HG02840 (cell line): Measurements from ENCODE around the gene MED16.

Source experiments
- ATAC-seq: cut with Tn5 transposase; IDR thresholded peaks from one replicate; pipeline ENCODE4 v1.9.1; 2021; ENCODE audit warnings: mild to moderate bottlenecking, moderate library complexity, moderate number of reproducible peaks; ENCODE audit not compliant: unreplicated experiment, low FRiP score

Gene MED16

DNA sequence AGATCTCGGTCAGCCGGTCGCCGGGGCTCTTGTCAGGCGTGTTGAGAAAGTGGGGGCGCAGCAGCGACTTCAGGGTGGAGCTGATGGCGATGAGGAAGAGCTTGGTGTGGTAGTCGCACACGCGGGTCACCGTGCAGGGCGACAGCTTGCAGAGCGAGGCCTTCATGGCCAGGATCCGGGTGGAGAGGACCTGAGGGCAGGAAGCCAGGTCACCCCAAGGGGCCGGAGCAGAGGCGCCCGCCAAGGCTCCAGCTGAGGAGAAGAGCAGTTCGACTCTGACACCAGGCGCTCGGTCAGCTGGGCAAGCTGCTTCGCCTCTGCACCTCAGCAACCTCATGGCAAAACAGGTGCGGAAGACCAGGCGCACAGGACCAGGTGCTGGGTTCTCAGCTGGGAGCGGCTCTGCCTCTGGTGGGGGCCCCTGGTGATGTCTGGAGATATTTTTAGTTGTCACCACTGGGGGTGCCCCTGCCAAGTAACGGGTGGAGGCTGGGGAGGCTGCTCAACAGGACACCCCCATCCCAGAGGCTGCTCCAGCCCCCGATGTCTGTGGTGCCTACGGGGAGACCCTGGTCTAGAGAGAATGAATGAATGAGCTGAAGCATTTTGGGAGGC lies 17.6 kb downstream of the MED16 start:
- no peak for ATAC-seq

DNA sequence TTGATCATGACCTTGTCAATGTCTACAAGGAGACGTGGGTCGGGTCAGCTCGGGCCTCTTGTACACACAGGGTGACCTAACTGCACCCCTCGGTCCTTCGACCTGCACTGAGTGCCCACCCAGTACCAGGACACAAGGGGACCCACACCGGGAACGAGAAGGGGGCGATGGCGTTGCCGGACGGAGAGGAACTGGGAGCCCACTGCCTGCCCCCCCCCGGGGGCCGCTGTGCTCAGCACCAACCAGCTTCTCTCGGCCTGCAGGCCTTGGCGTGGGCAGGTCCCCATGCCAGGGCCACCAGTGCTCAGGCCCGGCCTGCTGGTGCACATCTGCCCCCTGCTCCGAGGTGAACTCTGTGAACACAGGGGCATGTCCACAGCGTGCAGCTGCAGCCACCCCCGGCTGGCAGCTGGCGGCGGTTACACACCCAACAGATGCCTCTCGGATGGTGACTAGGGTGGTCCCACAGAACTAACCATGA lies 19.4 kb downstream of the MED16 start:
- ATAC-seq = no peak

DNA sequence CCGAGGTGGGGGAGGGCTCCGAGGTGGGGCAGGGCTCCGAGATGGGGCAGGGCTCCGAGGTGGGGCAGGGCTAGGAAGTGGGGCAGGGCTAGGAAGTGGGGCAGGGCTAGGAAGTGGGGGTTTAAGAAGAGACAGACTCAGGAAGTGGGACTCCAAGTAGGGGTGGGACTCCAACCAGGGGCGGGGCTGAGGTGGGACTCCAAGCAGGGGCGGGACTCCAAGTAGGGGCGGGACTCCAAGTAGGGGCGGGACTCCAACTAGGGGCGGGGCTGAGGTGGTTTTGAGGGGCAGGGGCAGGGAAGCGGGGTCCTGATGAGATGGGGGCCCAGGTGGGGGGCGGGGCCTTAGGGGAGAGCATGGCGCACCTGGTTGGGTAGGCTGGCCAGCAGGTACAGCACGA lies 19.9 kb downstream of the MED16 start:
- no peak for ATAC-seq

DNA sequence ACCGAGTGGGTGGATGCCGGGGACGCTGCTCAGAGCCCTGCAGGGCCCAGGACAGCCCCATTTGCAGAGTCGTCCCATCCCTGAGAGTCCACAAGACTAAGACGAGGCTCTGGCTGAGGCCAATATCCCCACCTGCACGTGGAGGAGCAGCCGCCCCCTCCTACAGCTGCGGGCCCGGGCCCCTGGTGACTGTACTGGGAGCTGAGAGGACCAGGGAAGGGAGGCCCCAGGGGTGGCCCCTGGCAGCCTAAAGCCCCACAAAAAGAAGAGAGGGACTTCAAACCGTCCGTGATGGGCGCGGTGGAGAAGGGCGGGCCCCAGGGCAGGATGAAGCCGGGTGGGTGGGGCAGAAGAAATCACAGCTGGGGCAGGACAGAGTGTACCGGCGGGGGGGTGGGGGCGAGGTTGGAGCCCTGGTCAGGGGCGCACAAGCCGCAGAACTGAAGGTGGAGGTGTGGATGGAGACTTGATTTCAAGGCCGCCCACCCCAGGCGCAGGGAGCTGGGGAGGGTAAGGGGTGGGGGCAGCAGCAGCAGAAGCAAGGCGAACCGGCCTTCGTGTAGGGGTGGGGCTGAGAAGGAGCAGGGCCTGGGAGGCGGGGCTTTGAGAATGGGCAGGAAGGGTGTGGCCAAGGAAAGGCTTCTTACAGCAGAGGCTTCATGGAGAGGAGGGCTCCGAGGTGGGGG lies 20.6 kb downstream of the MED16 start:
- ATAC-seq = peak; percentile 54

DNA sequence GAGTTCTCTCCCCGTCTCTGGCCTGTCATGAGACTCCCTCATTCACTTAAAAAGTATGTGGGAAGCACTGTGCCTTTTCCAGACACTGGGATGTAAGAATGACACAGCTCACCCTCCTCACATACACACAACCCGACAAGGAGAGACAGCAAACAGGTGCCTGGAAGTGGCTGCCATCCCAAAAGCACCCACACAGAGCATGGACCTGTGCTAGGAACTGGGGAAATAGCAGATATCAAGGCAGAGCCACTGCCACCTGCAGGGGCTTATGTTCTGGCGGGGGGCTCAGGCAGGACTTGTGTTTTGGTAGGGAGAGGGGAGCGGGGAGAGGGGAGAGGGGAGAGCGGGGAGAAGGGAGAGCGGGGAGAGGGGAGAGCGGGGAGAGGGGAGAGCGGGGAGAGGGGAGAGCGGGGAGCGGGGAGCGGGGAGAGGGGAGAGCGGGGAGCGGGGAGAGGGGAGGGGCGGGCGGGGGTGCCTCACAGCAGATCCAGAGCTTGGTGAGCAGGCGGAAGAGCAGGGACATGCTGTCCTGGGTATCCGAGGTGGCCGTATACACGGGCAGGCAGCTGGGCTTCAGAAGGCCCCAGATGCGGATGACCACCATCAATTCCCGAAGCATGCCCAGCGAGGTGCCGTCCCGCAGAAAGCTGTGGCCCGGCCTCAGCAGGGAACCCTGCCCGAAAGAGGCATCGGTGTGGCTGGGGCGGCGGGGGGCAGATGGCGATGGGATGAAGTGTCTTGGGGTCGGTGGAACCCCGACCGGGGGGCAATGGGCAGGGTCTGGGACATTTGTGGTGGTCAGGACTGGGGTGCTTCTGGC lies 21.3 kb downstream of the MED16 start:
- no peak for ATAC-seq

DNA sequence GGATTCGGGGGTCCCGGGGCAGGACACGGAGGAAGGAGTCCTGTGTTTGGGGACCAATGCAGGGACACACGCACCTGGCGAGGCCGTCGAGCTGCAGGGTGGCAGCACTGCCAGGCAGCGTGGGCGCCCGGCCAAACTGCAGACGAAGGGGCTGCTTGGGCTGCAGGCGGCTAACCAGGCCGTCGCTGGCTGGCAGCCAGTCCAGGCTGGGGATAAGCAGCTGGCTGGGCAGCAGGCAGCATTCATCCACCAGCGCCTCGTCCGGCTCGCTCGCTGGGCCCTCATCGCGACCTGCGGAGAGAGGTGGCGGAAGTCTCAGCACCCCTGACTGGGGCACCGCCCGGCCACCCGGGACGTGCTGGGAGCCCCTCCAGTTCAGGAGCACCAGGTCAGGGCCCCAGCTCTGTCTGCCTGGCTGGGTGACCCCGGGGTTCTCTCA lies 22.0 kb downstream of the MED16 start:
- ATAC-seq = no peak

DNA sequence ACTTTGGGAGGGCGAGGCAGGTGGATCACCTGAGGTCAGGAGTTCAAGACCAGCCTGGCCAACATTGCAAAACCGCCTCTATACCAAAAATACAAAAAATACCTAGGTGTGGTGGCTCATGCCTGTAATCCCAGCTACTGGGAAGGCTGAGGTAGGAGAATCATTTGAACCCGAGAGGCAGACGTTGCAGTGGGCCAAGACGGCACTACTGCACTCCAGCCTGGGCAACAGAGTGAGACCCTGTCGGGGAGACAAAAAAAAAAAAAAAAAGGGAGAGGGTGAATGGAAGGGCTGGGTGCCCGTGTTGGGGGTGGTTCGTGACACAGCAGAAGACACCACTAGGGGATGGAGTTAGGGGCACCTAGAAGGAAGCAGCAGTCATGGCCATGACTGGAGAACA lies 22.7 kb downstream of the MED16 start:
- no peak for ATAC-seq

DNA sequence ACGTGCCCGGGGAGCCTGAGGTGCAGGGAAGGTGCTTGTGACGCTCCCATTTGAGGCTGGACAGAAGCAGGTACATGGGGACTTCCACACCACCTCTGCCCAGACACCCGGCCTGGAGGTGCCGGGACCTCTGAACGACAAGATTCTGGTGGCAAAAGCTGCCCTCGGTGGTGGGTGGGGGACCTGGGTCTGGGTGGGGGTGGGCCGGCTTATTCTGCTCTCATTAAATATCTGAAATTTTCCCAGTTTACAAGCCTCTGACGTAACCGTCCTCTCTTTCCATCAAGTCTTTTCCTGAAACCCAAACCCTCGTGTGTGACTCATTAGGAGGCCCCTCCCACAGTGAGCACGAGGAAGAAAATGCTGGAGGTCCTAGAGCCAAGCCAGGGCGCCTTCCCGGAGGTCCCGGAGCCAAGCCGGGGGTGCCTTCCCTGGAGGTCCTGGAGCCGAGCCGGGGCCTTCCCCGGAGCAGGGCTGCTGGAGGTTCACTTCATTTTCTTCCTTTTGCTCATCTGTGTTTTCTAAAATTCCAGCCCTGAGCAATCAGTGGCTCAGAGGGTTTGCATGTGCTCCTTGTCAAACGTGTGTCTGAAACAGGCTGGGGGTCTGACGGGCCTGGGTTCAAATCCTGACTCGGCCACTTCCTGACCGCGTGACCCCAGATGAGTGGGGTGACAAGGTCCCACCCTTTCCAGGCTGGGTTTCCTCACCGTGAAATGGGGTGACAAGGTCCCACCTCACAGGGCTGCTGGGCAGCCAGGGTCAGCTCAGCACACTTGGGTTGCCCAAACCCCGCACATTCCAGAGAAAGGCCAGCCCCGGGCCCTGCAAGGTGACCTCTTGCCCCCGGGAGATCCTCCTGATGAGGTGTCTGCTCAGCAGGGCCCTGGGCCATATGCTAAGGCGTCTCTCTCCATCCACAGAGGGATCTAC lies 23.5 kb downstream of the MED16 start:
- ATAC-seq = no peak

DNA sequence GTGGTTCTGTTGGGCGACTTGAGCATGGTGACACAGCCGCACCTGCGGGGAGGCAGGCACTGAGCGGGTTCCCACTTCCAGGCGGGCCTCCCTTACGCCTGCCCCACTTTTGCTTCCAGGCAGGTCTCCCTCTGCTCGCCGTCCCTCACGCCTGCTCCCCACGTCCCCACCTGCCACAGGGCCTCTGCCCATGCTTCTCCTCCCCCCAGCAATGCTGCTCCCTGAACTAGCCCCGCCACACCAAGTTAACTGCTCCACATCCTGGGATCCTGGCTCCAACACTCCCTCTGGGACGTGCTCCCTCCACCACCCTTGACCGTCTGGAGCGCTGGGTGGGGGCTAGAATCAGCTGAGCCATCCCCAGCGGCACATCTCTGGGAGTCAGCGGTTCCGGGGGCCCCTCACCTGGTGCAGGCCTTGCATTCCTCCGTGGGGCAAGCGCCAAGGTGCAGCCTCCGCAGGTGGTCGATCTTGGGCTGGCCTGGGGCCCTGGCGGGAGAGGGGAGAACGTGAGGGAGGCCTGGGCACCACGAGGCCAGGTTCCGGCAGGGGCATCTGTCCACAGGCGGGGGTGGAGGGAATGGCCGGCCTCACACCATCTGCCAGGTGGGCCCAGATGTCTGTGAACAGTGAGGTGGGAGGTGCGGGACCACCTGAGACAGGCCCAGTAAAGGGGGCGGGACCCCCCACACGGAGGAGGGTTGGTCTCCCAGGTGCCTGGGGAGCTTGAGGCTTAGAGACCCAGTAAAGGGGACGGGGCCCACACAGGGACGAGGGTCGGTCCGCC lies 24.3 kb downstream of the MED16 start:
- ATAC-seq = no peak

DNA sequence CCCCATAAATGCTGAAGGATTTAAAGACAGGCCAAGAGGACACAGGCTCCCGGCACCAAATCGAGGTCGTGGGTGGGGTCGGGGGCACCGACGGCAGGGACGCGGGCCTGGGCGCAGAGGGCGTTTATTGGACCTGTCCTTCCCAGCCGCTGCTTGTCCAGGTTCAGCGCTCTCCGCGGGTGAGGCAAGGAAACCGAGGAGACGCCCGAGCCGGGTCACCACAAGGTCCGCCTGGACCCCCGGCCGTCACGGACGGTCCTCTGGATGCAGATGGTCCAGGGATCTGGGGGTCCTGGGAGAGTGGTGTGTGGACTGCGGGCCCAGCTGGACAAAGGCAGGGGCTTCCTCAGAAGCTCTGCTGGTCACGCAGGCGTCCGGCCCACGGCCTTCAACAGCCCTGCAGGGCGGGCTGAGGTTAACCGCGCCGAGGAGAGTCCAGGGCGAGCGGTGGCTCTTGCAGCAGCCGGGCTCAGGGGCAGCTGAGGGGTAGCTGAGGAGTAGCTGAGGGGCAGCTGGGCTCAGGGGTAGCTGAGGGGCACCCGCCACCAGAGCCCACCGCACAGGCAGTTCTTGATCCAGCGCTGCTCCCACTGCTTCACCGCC lies 25.0 kb downstream of the MED16 start:
- ATAC-seq = no peak

DNA sequence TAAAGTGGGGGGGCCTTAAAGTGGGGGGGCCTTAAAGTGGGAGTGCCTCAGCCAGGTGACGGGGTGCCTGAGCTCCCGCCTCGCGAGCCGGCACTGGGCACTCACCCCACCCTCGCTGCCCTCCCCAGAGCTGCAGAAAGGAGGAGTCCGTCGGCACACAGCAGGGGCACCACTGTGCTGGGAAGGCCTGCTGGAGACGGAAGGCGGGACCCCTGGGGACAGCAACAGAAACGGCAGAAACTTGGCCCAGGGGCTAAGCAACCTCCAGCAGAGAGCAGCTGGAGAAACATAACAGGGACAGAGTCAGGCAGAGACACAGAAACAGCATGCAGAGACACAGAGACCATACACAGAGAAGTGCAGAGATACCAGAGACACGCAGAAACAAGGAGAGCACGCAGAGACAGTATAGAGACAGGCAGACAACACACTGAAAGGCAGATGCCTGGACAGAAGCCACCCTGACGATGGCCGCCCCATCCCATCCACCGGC lies 25.6 kb downstream of the MED16 start:
- ATAC-seq = no peak

DNA sequence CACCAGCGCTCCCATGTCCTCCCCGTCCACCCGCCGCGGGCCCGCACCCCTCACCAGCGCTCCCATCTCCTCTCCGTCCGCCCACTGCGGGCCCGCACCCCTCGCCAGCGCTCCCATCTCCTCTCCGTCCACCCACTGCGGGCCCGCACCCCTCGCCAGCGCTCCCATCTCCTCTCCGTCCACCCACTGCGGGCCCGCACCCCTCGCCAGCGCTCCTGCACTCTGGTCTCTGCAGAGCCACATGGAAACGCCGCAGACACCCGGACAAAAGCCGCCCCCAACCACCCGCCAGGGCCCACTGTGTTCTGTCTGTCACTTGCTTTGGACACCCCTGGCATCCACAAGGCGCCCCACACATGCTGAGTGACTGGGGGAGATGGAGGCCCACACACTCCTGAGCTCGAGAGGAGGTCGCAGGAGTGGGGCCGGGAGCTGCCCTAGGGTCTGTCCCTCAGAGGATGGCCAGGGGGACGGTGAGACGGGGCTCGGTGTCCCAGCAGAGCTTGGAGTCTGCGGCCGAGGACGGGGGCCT lies 26.2 kb downstream of the MED16 start:
- no peak for ATAC-seq

DNA sequence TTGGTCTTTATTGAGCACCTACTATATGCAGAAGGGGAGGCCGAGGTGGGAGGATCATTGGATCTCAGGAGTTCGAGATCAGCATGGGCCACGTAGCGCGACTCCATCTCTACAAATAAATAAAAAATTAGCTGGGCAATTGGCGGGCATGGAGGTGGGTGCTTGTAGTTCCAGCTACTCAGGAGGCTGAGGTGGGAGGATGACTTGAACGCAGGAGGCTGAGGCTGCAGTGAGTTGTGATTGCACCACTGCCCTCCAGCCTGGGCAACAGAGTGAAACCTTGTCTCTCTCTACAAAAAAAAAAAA lies 29.7 kb downstream of the MED16 start:
- no peak for ATAC-seq

DNA sequence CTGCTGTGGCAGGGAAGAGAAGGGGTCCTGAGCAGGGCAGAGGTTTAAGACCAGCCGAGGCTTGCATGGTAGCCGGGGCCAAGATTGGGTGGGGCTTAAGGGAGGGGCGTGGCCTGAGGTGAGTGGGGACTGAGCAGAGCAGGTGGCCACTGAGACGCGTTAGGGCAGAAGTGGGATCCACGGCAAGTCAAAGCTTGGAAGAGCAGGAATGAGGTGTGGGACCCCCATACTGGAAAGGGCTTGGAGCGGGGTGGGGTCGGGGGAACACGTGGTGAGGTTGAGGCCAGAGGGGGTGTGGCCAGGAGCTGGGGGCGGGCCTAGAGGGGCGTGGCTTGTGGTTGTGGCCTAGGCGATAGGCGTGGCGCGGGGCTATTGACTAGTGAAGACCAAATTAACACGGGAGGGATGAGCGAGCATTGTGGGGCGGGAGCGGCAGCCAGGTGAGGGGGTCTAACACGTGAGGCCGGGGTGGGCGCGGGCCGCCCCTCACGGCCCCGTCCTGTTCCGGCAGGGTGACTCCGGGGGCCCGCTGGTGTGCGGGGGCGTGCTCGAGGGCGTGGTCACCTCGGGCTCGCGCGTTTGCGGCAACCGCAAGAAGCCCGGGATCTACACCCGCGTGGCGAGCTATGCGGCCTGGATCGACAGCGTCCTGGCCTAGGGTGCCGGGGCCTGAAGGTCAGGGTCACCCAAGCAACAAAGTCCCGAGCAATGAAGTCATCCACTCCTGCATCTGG lies 30.2 kb downstream of the MED16 start:
- no peak for ATAC-seq

DNA sequence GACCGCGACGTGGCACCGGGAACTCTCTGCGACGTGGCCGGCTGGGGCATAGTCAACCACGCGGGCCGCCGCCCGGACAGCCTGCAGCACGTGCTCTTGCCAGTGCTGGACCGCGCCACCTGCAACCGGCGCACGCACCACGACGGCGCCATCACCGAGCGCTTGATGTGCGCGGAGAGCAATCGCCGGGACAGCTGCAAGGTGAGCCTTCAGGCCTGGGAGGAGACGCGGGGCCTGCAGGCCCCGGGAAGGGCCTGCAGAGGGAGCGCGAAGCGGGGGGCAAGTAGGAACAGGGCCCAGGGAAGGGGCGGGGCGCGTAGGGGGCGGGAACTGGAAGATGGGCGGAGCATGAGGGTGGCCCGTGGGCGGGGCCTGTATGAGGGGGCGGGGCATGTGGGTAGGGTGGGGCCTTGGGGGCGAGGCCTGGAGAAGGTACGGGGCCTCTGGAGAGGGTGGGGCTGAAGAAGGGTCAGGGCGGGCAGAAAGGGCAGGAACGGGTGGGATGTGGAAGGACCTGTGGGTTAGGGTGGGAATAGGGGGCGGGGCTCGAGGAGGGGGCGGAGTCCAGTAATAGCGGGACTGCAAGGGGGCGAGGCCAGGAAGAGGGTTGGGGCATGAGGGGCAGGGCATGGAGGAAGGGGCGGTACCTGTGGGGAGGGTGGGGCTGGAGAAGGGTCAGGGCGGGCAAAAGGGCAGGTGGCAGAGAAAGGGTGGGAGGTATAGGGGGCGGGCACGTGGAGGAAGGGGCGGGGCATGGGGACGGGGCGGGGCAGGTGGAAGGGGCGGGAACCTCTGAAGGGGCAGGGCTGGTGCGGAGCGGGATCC lies 31.0 kb downstream of the MED16 start:
- ATAC-seq = no peak

DNA sequence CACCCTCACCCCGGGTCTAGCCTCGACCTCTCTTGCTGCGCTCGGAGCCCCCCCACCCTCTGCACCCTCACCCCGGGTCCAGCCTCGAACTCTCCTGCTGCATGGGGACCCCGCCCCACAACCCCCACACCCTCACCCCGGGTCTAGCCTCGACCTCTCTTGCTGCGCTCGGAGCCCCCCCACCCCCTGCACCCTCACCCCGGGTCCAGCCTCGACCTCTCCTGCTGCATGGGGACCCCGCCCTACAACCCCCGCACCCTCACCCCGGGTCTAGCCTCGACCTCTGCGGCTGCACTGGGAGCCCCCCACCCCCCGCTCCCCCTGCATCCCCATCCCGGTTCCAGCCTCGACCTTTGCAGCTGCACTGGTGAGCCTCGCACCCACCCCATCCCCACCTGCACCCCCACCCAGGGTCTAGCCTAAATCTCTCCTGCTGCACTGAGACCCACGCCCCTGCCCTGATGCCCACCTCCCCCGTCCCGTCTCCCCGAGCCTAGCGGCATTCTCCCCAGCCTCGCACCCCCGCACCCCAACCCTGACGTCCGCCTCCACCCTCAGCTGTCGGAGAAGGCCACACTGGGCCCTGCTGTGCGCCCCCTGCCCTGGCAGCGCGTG lies 31.7 kb downstream of the MED16 start:
- no peak for ATAC-seq
